IMR-90 (cell line): ENCODE measurements around the gene MDM1. TPM values are rescaled to one million over a fixed set of nuclear protein-coding genes. Genes with fewer than 3 reads are reported as not detected.

Experiments used
- ATAC-seq: fragments of 200-7000 bp; cut with Tn5 transposase; 2 replicates; pipeline ENCODE4 v1.9.1; 2020; ENCODE audit warnings: low read depth, mild to moderate bottlenecking, moderate library complexity
- BruUV-seq: library from RNA; stranded (reverse); fragments of 400-500 nt; replicated peaks from 2 replicates; lab custom pipeline; 2021; lab: Mats Ljungman, UMichigan
- CTCF ChIA-PET: fragments of 300-600 bp; formaldehyde crosslinking; extraction: SDS; loops from one replicate; lab custom pipeline; 2021; ENCODE audit warnings: antibody characterized with exemption; lab: Yijun Ruan, JAX
- POLR2A ChIA-PET: fragments of 300-600 bp; sonication (Branson Sonifier 250); formaldehyde crosslinking; loops from one replicate; lab custom pipeline; 2022; ENCODE audit warnings: antibody characterized with exemption; ENCODE audit not compliant: unreplicated experiment; lab: Charles Lee
- DNase-seq: peaks from one replicate; pipeline ENCODE4 v3.0.0; 2013
- H2AFZ ChIP-seq: replicated peaks from 2 replicates; pipeline ENCODE3; 2013; ENCODE audit warnings: low read length, mild to moderate bottlenecking; ENCODE audit not compliant: poor library complexity
- H2AK5ac ChIP-seq: 2 replicates; pipeline ENCODE4 v1.6.1; 2013; ENCODE audit warnings: low read depth, low read length, inconsistent platforms
- H2AK9ac ChIP-seq: replicated peaks from 2 replicates; pipeline ENCODE3; 2013; ENCODE audit warnings: mild to moderate bottlenecking, low read depth, low read length, moderate library complexity; ENCODE audit not compliant: poor library complexity
- H2BK120ac ChIP-seq: 2 replicates; pipeline ENCODE4 v1.6.1; 2013; ENCODE audit warnings: low read depth, low read length, inconsistent platforms
- H2BK15ac ChIP-seq: 3 replicates; pipeline ENCODE4 v1.6.1; 2013; ENCODE audit warnings: low read depth, low read length, inconsistent platforms
- H2BK20ac ChIP-seq: 2 replicates; pipeline ENCODE4 v1.6.1; 2013; ENCODE audit warnings: low read depth, mild to moderate bottlenecking, inconsistent platforms, low read length, moderate library complexity
- H2BK5ac ChIP-seq: 2 replicates; pipeline ENCODE4 v1.6.1; 2013; ENCODE audit warnings: mild to moderate bottlenecking, low read depth, low read length, inconsistent platforms; ENCODE audit not compliant: poor library complexity, severe bottlenecking
- H3K14ac ChIP-seq: replicated peaks from 2 replicates; pipeline ENCODE4 v1.6.1; 2013; ENCODE audit warnings: low read depth, low read length, inconsistent platforms
- H3K18ac ChIP-seq: 2 replicates; pipeline ENCODE4 v1.6.1; 2013; ENCODE audit warnings: low read depth, low read length, control low read depth
- H3K23ac ChIP-seq: 2 replicates; pipeline ENCODE4 v1.6.1; 2013; ENCODE audit warnings: low read depth, low read length, inconsistent platforms
- H3K27ac ChIP-seq: 2 replicates; pipeline ENCODE4 v1.5.1; 2013; ENCODE audit warnings: mild to moderate bottlenecking, control low read depth, low read length; ENCODE audit not compliant: insufficient read depth
- H3K27me3 ChIP-seq: 2 replicates; pipeline ENCODE4 v1.6.1; 2013; ENCODE audit warnings: low read length; ENCODE audit not compliant: control insufficient read depth, insufficient read depth
- H3K36me3 ChIP-seq: 2 replicates; pipeline ENCODE4 v1.6.1; 2013; ENCODE audit warnings: low read length, mixed read lengths; ENCODE audit not compliant: control insufficient read depth, insufficient read depth
- H3K4ac ChIP-seq: 2 replicates; pipeline ENCODE4 v1.6.1; 2013; ENCODE audit warnings: low read depth, low read length, inconsistent platforms
- H3K4me1 ChIP-seq: 2 replicates; pipeline ENCODE4 v1.6.1; 2013; ENCODE audit warnings: low read length, mixed read lengths; ENCODE audit not compliant: control insufficient read depth, insufficient read depth
- H3K4me2 ChIP-seq: 2 replicates; pipeline ENCODE4 v1.6.1; 2013; ENCODE audit warnings: low read depth, mild to moderate bottlenecking, control low read depth, low read length, moderate library complexity
- H3K4me3 ChIP-seq: 2 replicates; pipeline ENCODE4 v1.5.1; 2013; ENCODE audit warnings: low read depth, mild to moderate bottlenecking, control low read depth, low read length, moderate library complexity; ENCODE audit not compliant: insufficient read depth
- H3K56ac ChIP-seq: 2 replicates; pipeline ENCODE4 v1.6.1; 2013; ENCODE audit warnings: low read length, inconsistent platforms; ENCODE audit not compliant: insufficient read depth; ENCODE audit errors: extremely low read depth
- H3K79me1 ChIP-seq, 2 experiments: 2 replicates each; pipeline ENCODE4 v1.6.1; 2013; ENCODE audit warnings: low read length in 2 of 2, inconsistent platforms in 1 of 2, low read depth in 1 of 2
- H3K9ac ChIP-seq: 2 replicates; pipeline ENCODE4 v1.6.1; 2013; ENCODE audit warnings: low read depth, low read length, control low read depth
- H3K9me1 ChIP-seq: 2 replicates; pipeline ENCODE4 v1.6.1; 2013; ENCODE audit warnings: low read length, inconsistent platforms; ENCODE audit not compliant: insufficient read depth
- H3K9me3 ChIP-seq: 2 replicates; pipeline ENCODE4 v1.6.1; 2013; ENCODE audit warnings: low read length; ENCODE audit not compliant: control insufficient read depth, insufficient read depth
- H4K20me1 ChIP-seq: 2 replicates; pipeline ENCODE4 v1.6.1; 2013; ENCODE audit warnings: low read length, inconsistent platforms; ENCODE audit not compliant: insufficient read depth
- H4K5ac ChIP-seq: 2 replicates; pipeline ENCODE4 v1.6.1; 2013; ENCODE audit warnings: mild to moderate bottlenecking, low read depth, low read length, control low read depth
- H4K8ac ChIP-seq, 2 experiments: 2 replicates each; pipeline ENCODE4 v1.6.1; 2013; ENCODE audit warnings: low read depth in 2 of 2, low read length in 2 of 2, control low read depth in 1 of 2, inconsistent platforms in 1 of 2
- H4K91ac ChIP-seq: 2 replicates; pipeline ENCODE4 v1.6.1; 2013; ENCODE audit warnings: low read depth, low read length, inconsistent platforms; ENCODE audit not compliant: insufficient read depth
- MAZ ChIP-seq: IDR thresholded peaks from 2 replicates; pipeline ENCODE4 v1.6.1; 2012; ENCODE audit warnings: low read depth, mild to moderate bottlenecking, low read length, improper control_type of control experiment, moderate library complexity, borderline replicate concordance
- RFX5 ChIP-seq: IDR thresholded peaks from 2 replicates; pipeline ENCODE4 v1.8.0; 2012; ENCODE audit warnings: low read depth, mild to moderate bottlenecking, low read length, moderate library complexity
- WGBS, 2 experiments: methylation state at CpG; one replicate each; pipeline versions ENCODE4 v1.1.5 to v1.1.7; 2013; ENCODE audit warnings: missing lambda C conversion rate in 2 of 2; ENCODE audit not compliant: insufficient read length in 1 of 2; ENCODE audit errors: extremely low coverage in 2 of 2; 5-methylcytosine and 5-hydroxymethylcytosine counted together
- dilution Hi-C: fragments of 300-500 bp; cut with HindIII; formaldehyde crosslinking; loops from one replicate; pipeline ENCODE4 v1.14.3; 2018; ENCODE audit warnings: low sequenced_read_pairs; ENCODE audit not compliant: unreplicated experiment
- in situ Hi-C: fragments of 300-500 bp; cut with MboI; formaldehyde crosslinking; loops from 3 replicates; pipeline ENCODE4 v1.14.3; 2019; ENCODE audit warnings: low sequenced_read_pairs, inconsistent platforms, mixed read lengths
- intact Hi-C: fragments of 100-400 bp; cut with micrococcal nuclease; formaldehyde crosslinking; loops from 2 replicates; pipeline ENCODE4 v1.10.0; 2022
- polyA plus RNA-seq, 3 experiments: library from polyadenylated mRNA; depleted of rRNA; stranded (reverse); fragments of >200 nt; gene quantifications; 2 replicates each; pipeline ENCODE4 v1.2.3, GENCODE V29; 2012; ENCODE audit warnings: low replicate concordance in 1 of 3
- total RNA-seq: library from RNA; depleted of rRNA; stranded (reverse); fragments of >200 nt; gene quantifications from 2 replicates; pipeline ENCODE4 v1.2.3, GENCODE V29; 2012
- TF ChIP-seq, protein P1 (sequence below): conservative IDR thresholded peaks from 2 replicates; pipeline ENCODE4 v1.5.1; 2012; ENCODE audit warnings: mild to moderate bottlenecking, low read depth, low read length, improper control_type of control experiment

The MDM1 gene
- total and polyA plus RNA-seq, 2 of the 4 experiments (the other 2 are of a cell fraction), result 5.6 to 5.7 TPM

DNA sequence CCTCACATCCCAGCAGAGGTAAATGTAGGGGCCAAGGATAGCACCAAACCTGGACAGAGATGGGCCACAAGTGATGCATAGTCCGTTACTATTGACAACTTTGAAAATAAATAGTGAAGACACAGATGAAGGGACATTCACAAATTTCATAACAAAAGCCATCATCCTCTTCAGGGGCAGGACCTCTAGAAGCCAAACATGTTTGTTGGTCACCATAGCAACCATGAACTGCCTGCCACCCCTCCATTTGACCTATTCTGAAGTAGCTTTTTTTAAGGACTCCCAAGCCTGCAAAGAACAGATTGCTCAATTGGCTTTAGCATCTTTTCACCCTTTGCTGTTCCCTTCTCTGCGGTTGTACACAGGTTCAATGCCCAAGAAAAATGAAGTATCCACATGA is 35.7 kb upstream of the MDM1 start:
- Histone ChIP-seq H3K9ac (no peak overlapping the region), H3K4me3 (no peak overlapping the region), H3K4ac (no peak overlapping the region), H3K23ac (no peak overlapping the region), H3K79me1 (0 out of 4 replicates have a peak, but pooled peaks cover 0 to 11% of the 10 kb centered on the region in 2 experiments), H2AFZ (no peak overlapping the region), H4K5ac (no peak overlapping the region), H3K4me1 (peaks cover 8% of the 10 kb centered on the region), H4K20me1 (no peaks in the 10 kb centered on the region; the same call in 1 of the 2 replicates), H2AK5ac (no peak overlapping the region; the same call in 1 of the 2 replicates), H4K8ac (no peak overlapping the region), H3K9me3 (no peaks in the 10 kb centered on the region), H3K4me2 (no peak overlapping the region), H3K36me3 (no peaks in the 10 kb centered on the region), H3K56ac (no peak overlapping the region), H3K27me3 (no peaks in the 10 kb centered on the region), H2AK9ac (no peak overlapping the region), H4K91ac (no peak overlapping the region), H3K14ac (no peak overlapping the region), H2BK5ac (no peak overlapping the region), H2BK120ac (no peak overlapping the region), H2BK20ac (no peak overlapping the region), H2BK15ac (no peak overlapping the region), H3K27ac (no peak overlapping the region), H3K9me1 (peaks cover 17% of the 10 kb centered on the region), H3K18ac (no peak overlapping the region)
- no peak for DNase-seq
- dilution Hi-C loops (no loop called here), in situ Hi-C loops (loop anchor here (10.0 to 25.0 kb wide), 2 partner anchors 237 to 319 kb away; partner anchors contain the start of gene NUP107), intact Hi-C loops (no loop called here)
- ATAC-seq, result no peak
- no TSS peak for BruUV-seq
- whole genome bisulfite sequencing, 2 experiments, result 83% methylated on average over 1 of the region's 2 CpGs; no CpG with 5 or more reads in 1 of the 2 experiments
- POLR2A ChIA-PET, result no interaction called here
- TF ChIP-seq, protein P1, sequence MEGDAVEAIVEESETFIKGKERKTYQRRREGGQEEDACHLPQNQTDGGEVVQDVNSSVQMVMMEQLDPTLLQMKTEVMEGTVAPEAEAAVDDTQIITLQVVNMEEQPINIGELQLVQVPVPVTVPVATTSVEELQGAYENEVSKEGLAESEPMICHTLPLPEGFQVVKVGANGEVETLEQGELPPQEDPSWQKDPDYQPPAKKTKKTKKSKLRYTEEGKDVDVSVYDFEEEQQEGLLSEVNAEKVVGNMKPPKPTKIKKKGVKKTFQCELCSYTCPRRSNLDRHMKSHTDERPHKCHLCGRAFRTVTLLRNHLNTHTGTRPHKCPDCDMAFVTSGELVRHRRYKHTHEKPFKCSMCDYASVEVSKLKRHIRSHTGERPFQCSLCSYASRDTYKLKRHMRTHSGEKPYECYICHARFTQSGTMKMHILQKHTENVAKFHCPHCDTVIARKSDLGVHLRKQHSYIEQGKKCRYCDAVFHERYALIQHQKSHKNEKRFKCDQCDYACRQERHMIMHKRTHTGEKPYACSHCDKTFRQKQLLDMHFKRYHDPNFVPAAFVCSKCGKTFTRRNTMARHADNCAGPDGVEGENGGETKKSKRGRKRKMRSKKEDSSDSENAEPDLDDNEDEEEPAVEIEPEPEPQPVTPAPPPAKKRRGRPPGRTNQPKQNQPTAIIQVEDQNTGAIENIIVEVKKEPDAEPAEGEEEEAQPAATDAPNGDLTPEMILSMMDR, result no peak
- no peak for TF ChIP-seq MAZ
- no peak for TF ChIP-seq RFX5
- CTCF ChIA-PET, result no interaction called here
